ENCODE measurements around the gene GRK5.

DNA sequence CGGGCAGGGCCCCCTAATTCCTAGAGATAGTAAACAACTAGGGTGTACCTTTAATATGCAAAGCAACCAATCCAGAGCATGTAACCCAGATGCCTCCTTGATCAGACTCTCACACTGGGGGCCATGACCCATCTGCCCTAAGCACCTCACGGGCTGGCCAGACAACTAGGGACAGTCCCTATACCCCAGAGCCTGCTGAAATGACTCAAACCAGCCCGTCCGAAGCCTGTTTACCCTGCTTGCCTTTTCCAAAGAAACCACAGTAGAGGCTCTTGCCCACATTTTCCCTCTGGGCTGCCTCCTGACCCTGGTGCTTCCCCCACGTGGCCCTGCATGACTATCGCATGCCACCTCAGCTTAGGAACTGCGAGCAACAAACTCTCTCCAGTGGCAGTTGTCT, 288.9 kb downstream of the GRK5 start:
- TF ChIP-seq MBD2 (IDR thresholded peaks at IDR 0.05; ENCODE audit: borderline replicate concordance, low read depth) (no peak), CBX5 (IDR thresholded peaks at IDR 0.05; ENCODE audit: borderline replicate concordance, low read depth) (no peak), CHD1 (IDR thresholded peaks at IDR 0.05; ENCODE audit: low read length) (no peak), MLX (CRISPR knock-in tag; conservative IDR thresholded peaks at IDR 0.05) (no peak), POLR2AphosphoS2 (IDR thresholded peaks at IDR 0.05; ENCODE audit: low read length) (no peak), CHD2 (IDR thresholded peaks at IDR 0.05; ENCODE audit: low read depth, low read length) (no peak), ZNF197 (CRISPR knock-in tag; IDR thresholded peaks at IDR 0.05; ENCODE audit: low read depth) (no peak), TAF1 (IDR thresholded peaks at IDR 0.05; ENCODE audit: control insufficient read depth, extremely low read depth, insufficient read depth, low read length, severe bottlenecking) (no peak), ZBTB1 (CRISPR knock-in tag; IDR thresholded peaks at IDR 0.05; ENCODE audit: borderline replicate concordance, low read depth) (no peak), GABPA (tag; conservative IDR thresholded peaks at IDR 0.05; ENCODE audit: low read depth) (no peak), IFI16 (CRISPR knock-in tag; IDR thresholded peaks at IDR 0.05) (no peak)
- TF ChIP-seq, protein P1, sequence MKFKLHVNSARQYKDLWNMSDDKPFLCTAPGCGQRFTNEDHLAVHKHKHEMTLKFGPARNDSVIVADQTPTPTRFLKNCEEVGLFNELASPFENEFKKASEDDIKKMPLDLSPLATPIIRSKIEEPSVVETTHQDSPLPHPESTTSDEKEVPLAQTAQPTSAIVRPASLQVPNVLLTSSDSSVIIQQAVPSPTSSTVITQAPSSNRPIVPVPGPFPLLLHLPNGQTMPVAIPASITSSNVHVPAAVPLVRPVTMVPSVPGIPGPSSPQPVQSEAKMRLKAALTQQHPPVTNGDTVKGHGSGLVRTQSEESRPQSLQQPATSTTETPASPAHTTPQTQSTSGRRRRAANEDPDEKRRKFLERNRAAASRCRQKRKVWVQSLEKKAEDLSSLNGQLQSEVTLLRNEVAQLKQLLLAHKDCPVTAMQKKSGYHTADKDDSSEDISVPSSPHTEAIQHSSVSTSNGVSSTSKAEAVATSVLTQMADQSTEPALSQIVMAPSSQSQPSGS (CRISPR knock-in tag; IDR thresholded peaks at IDR 0.05) = no peak

Data from K562 (cell line).